Fibroblast of lung (primary cell): ENCODE data around the gene KAT7.

Experiments
- CTCF ChIP-seq, 2 donors: IDR thresholded peaks in 1 of 2; conservative IDR thresholded peaks in 1 of 2; 1 replicate in 1 of 2; 2 replicates in 1 of 2; pipeline ENCODE4 v1.5.1; 2011 to 2012; ENCODE audit warnings: low read length in 2 of 2, control low read depth in 1 of 2, inconsistent platforms in 1 of 2, low read depth in 1 of 2, mild to moderate bottlenecking in 1 of 2
- EZH2 ChIP-seq: IDR thresholded peaks from 2 replicates; pipeline ENCODE4 v1.5.1; 2012; ENCODE audit warnings: low read length, control low read depth, mild to moderate bottlenecking; ENCODE audit errors: missing control alignments

- TF ChIP-seq CTCF (conservative IDR thresholded peaks at IDR 0.05 in 1 of 2, IDR thresholded peaks at IDR 0.05 in 1 of 2; ENCODE audit: low read depth in 1 of 2, low read length in 2 of 2) (no peak), EZH2 (no peak)
Measured at GRCh38 chr17:49798738-49799137, 10.3 kb downstream of the KAT7 start.
